ACC112 (cell line): ENCODE results near the gene SH3BP4.

Experiments
- H2AFZ ChIP-seq: fragments of 200-600 bp; sonication (generic); one replicate; pipeline ENCODE4 v1.6.0; 2017; ENCODE audit warnings: antibody characterized with exemption, low read length; ENCODE audit not compliant: unreplicated experiment
- H3K27ac ChIP-seq: fragments of 200-600 bp; sonication (generic); 2 replicates; pipeline ENCODE4 v1.5.1; 2014; ENCODE audit warnings: low read depth, mild to moderate bottlenecking, antibody characterized with exemption, low read length, moderate library complexity
- H3K27me3 ChIP-seq: fragments of 200-600 bp; sonication (generic); 2 replicates; pipeline ENCODE4 v1.6.1; 2014; ENCODE audit warnings: mild to moderate bottlenecking, antibody characterized with exemption, low read length, moderate library complexity, mixed read lengths; ENCODE audit not compliant: insufficient read depth
- H3K36me3 ChIP-seq: fragments of 200-600 bp; sonication (generic); 2 replicates; pipeline ENCODE4 v1.6.1; 2016; ENCODE audit warnings: mild to moderate bottlenecking, antibody characterized with exemption, low read length, moderate library complexity, mixed read lengths; ENCODE audit not compliant: insufficient read depth
- H3K4me1 ChIP-seq: fragments of 200-600 bp; sonication (generic); one replicate; pipeline ENCODE4 v1.6.1; 2016; ENCODE audit warnings: low read length, mixed read lengths; ENCODE audit not compliant: insufficient read depth, unreplicated experiment, control insufficient read depth
- H3K4me3 ChIP-seq: fragments of 200-600 bp; sonication (generic); 2 replicates; pipeline ENCODE4 v1.5.1; 2014; ENCODE audit warnings: mild to moderate bottlenecking, low read depth, low read length
- H3K79me2 ChIP-seq: fragments of 200-600 bp; sonication (generic); one replicate; pipeline ENCODE4 v1.6.0; 2016; ENCODE audit warnings: low read length; ENCODE audit not compliant: control insufficient read depth, unreplicated experiment, insufficient read depth

SH3BP4 gene

GRCh38 chr2:235082578-235083338, 130.9 kb downstream of the SH3BP4 start:
- no peak overlapping the region for H2AFZ ChIP-seq
- H3K27ac ChIP-seq = no peak overlapping the region
- H3K4me3 ChIP-seq = no peak overlapping the region
- H3K27me3 ChIP-seq = 0 out of 2 replicates have a peak, but pooled peaks cover 6% of the 10 kb centered on the region
- no peaks in the 10 kb centered on the region for H3K36me3 ChIP-seq
- H3K4me1 ChIP-seq = no peaks in the 10 kb centered on the region
- no peaks in the 10 kb centered on the region for H3K79me2 ChIP-seq

DNA sequence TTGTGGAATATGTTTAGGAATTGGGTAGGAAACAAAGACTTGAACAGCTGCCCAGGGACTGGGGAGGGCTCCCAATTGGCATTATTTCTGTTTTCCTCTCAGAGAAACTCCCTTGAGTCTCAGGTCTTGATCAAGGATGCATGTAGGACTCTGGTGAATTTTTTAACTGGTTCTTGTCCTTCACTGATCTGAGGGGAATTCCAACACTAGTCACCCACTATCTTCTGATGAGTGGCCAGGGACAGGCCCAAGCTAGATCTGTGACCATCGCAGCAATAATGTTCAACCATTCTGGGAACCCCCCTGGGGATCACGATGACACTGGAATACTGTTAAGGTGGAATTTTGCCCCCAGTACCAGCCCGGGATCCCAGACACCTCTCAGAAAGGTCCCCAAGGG, 132.0 kb downstream of the SH3BP4 start:
- no peaks in the 10 kb centered on the region for H3K36me3 ChIP-seq
- H3K4me3 ChIP-seq = no peak overlapping the region
- 0 out of 2 replicates have a peak, but pooled peaks cover 6% of the 10 kb centered on the region for H3K27me3 ChIP-seq
- no peak overlapping the region for H3K27ac ChIP-seq
- peaks cover 5% of the 10 kb centered on the region for H3K4me1 ChIP-seq
- no peaks in the 10 kb centered on the region for H3K79me2 ChIP-seq
- H2AFZ ChIP-seq = no peak overlapping the region

GRCh38 chr2:235084424-235084823, 132.6 kb downstream of the SH3BP4 start:
- Histone ChIP-seq H3K4me1 (peaks cover 5% of the 10 kb centered on the region), H3K36me3 (no peaks in the 10 kb centered on the region), H2AFZ (no peak overlapping the region), H3K27ac (no peak overlapping the region), H3K4me3 (no peak overlapping the region), H3K27me3 (0 out of 2 replicates have a peak, but pooled peaks cover 6% of the 10 kb centered on the region), H3K79me2 (no peaks in the 10 kb centered on the region)

DNA sequence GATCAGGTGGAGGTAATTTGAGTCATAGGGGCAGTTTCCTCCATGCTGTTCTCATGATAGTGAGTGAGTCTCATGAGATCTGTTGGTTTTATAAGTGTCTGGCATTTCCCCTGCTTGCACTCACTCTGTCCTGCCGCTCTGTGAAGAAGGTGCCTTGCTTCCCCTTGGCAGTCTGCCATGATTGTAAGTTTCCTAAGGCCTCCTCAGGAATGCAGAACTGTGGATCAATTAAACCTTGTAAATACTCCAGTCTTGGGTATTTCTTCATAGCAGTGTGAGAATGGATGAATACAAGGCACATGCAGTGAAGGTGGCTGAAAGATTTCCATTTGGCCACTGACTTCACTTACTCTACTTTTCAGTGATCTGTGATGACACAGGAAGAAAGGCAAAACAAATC, 133.7 kb downstream of the SH3BP4 start:
- Histone ChIP-seq H3K27ac (no peak overlapping the region), H3K4me1 (peaks cover 5% of the 10 kb centered on the region), H2AFZ (no peak overlapping the region), H3K27me3 (0 out of 2 replicates have a peak, but pooled peaks cover 6% of the 10 kb centered on the region), H3K4me3 (no peak overlapping the region), H3K36me3 (no peaks in the 10 kb centered on the region), H3K79me2 (no peaks in the 10 kb centered on the region)

DNA sequence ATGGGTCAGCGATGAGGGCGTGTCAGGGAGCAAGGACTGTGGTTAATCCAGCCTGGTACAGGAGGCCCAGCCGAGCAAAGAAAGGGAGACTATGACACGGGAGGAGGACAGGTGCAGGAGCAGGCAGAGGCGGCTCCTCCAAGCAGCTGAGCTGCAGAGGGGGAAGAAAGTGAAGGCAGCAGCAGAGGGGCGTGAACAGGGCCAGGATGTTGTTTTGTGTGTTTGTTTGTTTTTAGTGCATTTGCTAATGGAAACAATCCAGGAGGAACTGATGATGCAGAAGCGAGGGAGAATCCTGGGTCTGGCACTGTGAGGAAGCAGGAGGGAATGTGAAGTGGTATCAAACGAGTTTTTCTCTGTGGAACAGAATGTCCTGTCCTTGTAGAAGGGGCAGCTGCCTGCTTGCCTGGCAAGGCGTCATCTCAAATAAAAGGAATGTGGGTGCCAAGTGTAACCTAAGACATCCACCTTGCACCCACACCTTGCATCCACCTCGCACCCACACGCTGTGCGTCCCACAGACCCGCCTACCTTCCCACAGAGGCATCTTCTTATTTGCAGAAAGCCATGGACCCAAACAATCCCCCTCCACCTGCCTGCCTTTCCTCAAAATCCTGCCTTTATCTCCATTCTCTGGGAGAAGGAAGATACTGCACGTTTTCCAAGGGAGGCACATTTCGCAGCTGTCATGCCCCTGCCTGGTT, 134.8 kb downstream of the SH3BP4 start:
- Histone ChIP-seq H3K27ac (no peak overlapping the region), H3K27me3 (0 out of 2 replicates have a peak, but pooled peaks cover 6% of the 10 kb centered on the region), H3K79me2 (no peaks in the 10 kb centered on the region), H2AFZ (no peak overlapping the region), H3K36me3 (no peaks in the 10 kb centered on the region), H3K4me3 (no peak overlapping the region), H3K4me1 (peaks cover 5% of the 10 kb centered on the region)

DNA sequence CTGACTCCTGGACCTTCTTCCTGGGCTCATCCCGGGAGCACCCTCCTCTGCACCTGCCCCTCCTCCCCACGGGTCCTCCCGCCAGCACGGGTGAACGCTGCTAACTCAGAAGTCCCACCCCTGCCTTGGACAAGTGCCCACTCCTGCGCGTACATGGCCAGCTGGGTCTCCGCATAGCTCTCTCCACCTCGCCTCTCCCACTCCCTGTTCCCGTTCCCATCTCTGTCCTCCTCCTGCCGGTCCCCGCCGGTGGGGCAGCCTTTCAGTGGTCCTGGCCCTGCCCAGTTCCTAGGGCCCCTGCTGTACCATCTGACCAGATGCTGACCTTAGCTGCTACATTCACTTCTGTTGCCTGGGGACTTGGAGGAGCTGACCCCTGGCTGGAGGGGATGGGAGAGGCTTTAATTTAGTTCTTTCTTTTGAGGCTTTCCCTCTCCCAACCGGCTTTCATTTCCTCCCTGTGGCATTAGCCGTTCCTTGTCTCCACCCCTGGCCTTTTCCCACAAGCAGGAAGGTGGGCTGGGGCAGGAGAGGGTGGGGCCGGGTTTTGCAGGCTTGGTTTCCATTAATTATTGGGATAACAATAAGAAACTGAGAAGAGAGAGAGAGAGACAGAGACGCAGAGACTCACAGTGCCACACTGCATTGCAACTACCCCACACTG, 136.1 kb downstream of the SH3BP4 start:
- Histone ChIP-seq H2AFZ (no peak overlapping the region), H3K4me3 (no peak overlapping the region)

DNA sequence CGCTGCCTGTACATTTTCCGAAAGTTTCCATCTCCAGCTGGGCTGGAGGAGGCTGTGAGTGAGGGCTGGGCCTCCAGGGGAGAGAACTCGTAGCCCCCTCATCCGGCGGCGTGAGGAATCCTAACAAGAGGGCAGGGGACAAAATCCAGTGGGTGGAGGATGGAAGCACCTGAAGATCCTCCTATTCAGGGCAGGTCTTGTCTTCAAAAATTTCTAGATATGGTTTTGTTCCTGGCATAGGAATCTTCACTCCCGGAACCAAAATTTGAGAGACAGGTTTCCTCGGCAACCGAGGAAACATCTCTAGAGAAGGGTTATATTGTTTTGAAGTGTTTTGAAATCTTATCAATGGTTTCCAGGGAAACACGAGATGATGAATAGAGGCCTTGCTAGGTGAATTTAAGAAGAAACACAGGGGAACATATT, 136.7 kb downstream of the SH3BP4 start:
- Histone ChIP-seq H3K27me3 (no peaks in the 10 kb centered on the region), H3K4me3 (no peak overlapping the region), H3K4me1 (peaks cover 5% of the 10 kb centered on the region), H3K79me2 (no peaks in the 10 kb centered on the region), H3K36me3 (no peaks in the 10 kb centered on the region), H2AFZ (no peak overlapping the region), H3K27ac (no peak overlapping the region)

More for the DNA sequence above, 136.1 kb downstream of the SH3BP4 start:
- Histone ChIP-seq H3K27ac (no peak overlapping the region), H3K36me3 (no peaks in the 10 kb centered on the region), H3K4me1 (peaks cover 5% of the 10 kb centered on the region), H3K79me2 (no peaks in the 10 kb centered on the region), H3K27me3 (no peaks in the 10 kb centered on the region)

DNA sequence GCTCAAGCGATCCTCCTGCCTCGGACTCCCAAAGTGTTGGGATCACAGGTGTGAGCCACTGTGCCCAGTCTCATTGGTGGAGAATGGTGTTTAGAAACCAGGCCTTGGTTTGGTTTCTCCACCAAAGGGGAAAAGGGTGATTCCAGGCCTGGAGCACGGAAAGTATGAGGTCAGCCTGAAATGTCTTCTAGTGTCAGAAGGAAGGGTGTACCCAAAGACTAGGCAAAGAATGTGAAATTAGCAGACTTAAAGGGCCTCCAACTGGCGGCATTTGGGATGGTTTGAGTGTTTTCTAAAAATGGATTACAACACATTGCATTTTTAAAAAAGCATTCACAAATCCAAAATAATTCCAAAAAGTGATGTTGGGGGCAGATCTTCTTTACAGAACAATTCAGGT, 139.6 kb downstream of the SH3BP4 start:
- H2AFZ ChIP-seq = no peak overlapping the region

GRCh38 chr2:235091983-235092382, 140.2 kb downstream of the SH3BP4 start:
- H2AFZ ChIP-seq = no peak overlapping the region
- H3K27me3 ChIP-seq = no peaks in the 10 kb centered on the region
- no peaks in the 10 kb centered on the region for H3K79me2 ChIP-seq
- no peak overlapping the region for H3K4me3 ChIP-seq
- H3K4me1 ChIP-seq = peaks cover 8% of the 10 kb centered on the region
- H3K36me3 ChIP-seq = no peaks in the 10 kb centered on the region
- no peak overlapping the region for H3K27ac ChIP-seq

More for the DNA sequence above, 139.6 kb downstream of the SH3BP4 start:
- H3K79me2 ChIP-seq = no peaks in the 10 kb centered on the region
- no peaks in the 10 kb centered on the region for H3K36me3 ChIP-seq
- H3K27ac ChIP-seq = no peak overlapping the region
- H3K4me1 ChIP-seq = peaks cover 8% of the 10 kb centered on the region
- H3K4me3 ChIP-seq = no peak overlapping the region
- no peaks in the 10 kb centered on the region for H3K27me3 ChIP-seq

DNA sequence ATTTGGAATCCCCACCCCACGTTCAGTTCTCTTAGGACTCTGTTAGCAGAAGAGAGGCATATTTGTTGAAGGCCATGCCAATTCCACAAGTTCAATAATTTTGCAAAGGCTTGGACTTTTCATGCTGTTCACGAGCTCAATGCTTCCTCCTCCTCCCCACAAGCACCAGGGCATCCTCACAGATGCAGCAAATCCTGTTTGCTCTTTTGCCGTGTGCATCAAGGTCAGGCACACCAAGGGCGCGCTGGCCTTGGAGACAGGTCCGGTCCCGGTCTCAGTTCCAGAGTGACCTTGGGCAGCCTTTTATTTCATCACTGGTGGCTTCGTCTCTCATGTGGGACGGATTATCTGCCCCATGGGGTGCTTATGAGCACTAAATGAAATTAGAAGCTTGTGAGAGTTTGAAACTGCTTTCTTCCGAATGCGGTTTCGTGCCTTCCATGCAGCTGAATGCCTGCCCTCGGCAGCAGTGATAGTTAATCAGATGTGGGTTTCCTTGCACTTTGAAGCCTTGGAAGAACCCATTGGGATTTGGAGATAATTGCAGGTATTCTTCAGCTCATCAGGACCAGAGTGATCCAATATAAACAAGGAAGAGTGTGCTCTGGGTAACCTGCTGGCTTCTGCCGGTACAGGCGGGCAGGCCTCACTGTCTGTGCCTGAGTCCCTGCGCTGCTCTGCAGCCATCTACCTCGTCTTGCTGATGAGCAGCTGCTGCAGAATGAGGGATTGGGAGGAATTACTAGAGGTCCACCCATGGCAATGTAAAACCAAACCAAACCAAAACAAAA, 140.8 kb downstream of the SH3BP4 start:
- no peak overlapping the region for H2AFZ ChIP-seq
- H3K36me3 ChIP-seq = no peaks in the 10 kb centered on the region
- H3K27ac ChIP-seq = no peak overlapping the region
- no peak overlapping the region for H3K4me3 ChIP-seq
- H3K4me1 ChIP-seq = peaks cover 8% of the 10 kb centered on the region
- H3K79me2 ChIP-seq = no peaks in the 10 kb centered on the region
- no peaks in the 10 kb centered on the region for H3K27me3 ChIP-seq
